ENCODE data around the gene PSME4. TPM values are rescaled to one million over a fixed set of nuclear protein-coding genes. Genes with fewer than 3 reads are reported as not detected.

The PSME4 gene
- total and polyA plus RNA-seq, 4 donors = 15.4 to 52.8 (median 28.4) TPM

GRCh38 chr2:54009549-54009948 lies 38.8 kb upstream of the PSME4 start:
- no peaks in the 10 kb centered on the region for H3K4me1 ChIP-seq (ENCODE audit: control insufficient read depth in 4 of 4, insufficient read depth in 4 of 4, low read length in 3 of 4)
- 97% methylated on average over 1 of the region's 1 CpG for WGBS
- no peak for DNase-seq (ENCODE audit: low spot score)
- no peak overlapping the region for H3K9ac ChIP-seq (ENCODE audit: low read depth in 1 of 2, low read length in 2 of 2)
- H3K27me3 ChIP-seq (ENCODE audit: control insufficient read depth in 4 of 4, insufficient read depth in 4 of 4, low read length in 3 of 4) = no peaks in the 10 kb centered on the region
- TF ChIP-seq YY1 (IDR thresholded peaks at IDR 0.05) (no peak), FOXA1 (IDR thresholded peaks at IDR 0.05) (no peak), MAX (IDR thresholded peaks at IDR 0.05) (no peak), RXRA (IDR thresholded peaks at IDR 0.05) (no peak), EGR1 (IDR thresholded peaks at IDR 0.05; ENCODE audit: low read depth in 2 of 2) (no peak), TAF1 (conservative IDR thresholded peaks at IDR 0.05) (no peak), JUND (IDR thresholded peaks at IDR 0.05) (no peak), GABPA (IDR thresholded peaks at IDR 0.05 in 1 of 2, conservative IDR thresholded peaks at IDR 0.05 in 1 of 2) (no peak), SP1 (IDR thresholded peaks at IDR 0.05) (no peak), NR2F2 (IDR thresholded peaks at IDR 0.05) (no peak), HNF4A (conservative IDR thresholded peaks at IDR 0.05) (no peak), RAD21 (IDR thresholded peaks at IDR 0.05) (no peak), FOXA2 (IDR thresholded peaks at IDR 0.05) (no peak), HNF4G (IDR thresholded peaks at IDR 0.05) (no peak)
- TF ChIP-seq, protein P1, sequence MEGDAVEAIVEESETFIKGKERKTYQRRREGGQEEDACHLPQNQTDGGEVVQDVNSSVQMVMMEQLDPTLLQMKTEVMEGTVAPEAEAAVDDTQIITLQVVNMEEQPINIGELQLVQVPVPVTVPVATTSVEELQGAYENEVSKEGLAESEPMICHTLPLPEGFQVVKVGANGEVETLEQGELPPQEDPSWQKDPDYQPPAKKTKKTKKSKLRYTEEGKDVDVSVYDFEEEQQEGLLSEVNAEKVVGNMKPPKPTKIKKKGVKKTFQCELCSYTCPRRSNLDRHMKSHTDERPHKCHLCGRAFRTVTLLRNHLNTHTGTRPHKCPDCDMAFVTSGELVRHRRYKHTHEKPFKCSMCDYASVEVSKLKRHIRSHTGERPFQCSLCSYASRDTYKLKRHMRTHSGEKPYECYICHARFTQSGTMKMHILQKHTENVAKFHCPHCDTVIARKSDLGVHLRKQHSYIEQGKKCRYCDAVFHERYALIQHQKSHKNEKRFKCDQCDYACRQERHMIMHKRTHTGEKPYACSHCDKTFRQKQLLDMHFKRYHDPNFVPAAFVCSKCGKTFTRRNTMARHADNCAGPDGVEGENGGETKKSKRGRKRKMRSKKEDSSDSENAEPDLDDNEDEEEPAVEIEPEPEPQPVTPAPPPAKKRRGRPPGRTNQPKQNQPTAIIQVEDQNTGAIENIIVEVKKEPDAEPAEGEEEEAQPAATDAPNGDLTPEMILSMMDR (IDR thresholded peaks at IDR 0.05; ENCODE audit: low read depth, low read length, missing input control) = no peak
- TF ChIP-seq, protein P2, sequence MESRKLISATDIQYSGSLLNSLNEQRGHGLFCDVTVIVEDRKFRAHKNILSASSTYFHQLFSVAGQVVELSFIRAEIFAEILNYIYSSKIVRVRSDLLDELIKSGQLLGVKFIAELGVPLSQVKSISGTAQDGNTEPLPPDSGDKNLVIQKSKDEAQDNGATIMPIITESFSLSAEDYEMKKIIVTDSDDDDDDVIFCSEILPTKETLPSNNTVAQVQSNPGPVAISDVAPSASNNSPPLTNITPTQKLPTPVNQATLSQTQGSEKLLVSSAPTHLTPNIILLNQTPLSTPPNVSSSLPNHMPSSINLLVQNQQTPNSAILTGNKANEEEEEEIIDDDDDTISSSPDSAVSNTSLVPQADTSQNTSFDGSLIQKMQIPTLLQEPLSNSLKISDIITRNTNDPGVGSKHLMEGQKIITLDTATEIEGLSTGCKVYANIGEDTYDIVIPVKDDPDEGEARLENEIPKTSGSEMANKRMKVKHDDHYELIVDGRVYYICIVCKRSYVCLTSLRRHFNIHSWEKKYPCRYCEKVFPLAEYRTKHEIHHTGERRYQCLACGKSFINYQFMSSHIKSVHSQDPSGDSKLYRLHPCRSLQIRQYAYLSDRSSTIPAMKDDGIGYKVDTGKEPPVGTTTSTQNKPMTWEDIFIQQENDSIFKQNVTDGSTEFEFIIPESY (IDR thresholded peaks at IDR 0.05) = no peak
- TF ChIP-seq, protein P3, sequence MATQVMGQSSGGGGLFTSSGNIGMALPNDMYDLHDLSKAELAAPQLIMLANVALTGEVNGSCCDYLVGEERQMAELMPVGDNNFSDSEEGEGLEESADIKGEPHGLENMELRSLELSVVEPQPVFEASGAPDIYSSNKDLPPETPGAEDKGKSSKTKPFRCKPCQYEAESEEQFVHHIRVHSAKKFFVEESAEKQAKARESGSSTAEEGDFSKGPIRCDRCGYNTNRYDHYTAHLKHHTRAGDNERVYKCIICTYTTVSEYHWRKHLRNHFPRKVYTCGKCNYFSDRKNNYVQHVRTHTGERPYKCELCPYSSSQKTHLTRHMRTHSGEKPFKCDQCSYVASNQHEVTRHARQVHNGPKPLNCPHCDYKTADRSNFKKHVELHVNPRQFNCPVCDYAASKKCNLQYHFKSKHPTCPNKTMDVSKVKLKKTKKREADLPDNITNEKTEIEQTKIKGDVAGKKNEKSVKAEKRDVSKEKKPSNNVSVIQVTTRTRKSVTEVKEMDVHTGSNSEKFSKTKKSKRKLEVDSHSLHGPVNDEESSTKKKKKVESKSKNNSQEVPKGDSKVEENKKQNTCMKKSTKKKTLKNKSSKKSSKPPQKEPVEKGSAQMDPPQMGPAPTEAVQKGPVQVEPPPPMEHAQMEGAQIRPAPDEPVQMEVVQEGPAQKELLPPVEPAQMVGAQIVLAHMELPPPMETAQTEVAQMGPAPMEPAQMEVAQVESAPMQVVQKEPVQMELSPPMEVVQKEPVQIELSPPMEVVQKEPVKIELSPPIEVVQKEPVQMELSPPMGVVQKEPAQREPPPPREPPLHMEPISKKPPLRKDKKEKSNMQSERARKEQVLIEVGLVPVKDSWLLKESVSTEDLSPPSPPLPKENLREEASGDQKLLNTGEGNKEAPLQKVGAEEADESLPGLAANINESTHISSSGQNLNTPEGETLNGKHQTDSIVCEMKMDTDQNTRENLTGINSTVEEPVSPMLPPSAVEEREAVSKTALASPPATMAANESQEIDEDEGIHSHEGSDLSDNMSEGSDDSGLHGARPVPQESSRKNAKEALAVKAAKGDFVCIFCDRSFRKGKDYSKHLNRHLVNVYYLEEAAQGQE (IDR thresholded peaks at IDR 0.05) = no peak
- TF ChIP-seq, protein P4, sequence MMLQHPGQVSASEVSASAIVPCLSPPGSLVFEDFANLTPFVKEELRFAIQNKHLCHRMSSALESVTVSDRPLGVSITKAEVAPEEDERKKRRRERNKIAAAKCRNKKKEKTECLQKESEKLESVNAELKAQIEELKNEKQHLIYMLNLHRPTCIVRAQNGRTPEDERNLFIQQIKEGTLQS (IDR thresholded peaks at IDR 0.05) = no peak
- no peak overlapping the region for H3K27ac ChIP-seq (ENCODE audit: low read depth in 1 of 2, low read length in 2 of 2)
- H3K36me3 ChIP-seq (ENCODE audit: control insufficient read depth in 4 of 4, insufficient read depth in 3 of 4, low read depth in 1 of 4, low read length in 3 of 4) = peaks cover 0 to 2% (median under 1%) of the 10 kb centered on the region in 4 donors
- no peaks in the 10 kb centered on the region for H3K9me3 ChIP-seq (ENCODE audit: control insufficient read depth in 4 of 4, low read length in 3 of 4)
- H3K4me3 ChIP-seq (ENCODE audit: low read depth in 1 of 3, low read length in 3 of 3) = no peak overlapping the region

All from liver (tissue), 9 donors.